ENCODE measurements around the gene MACIR.

The MACIR gene

GRCh38 chr5:103244398-103244797 lies 14.2 kb upstream of the MACIR start:
- in situ Hi-C loops (cut with MboI; ENCODE audit: low sequenced_read_pairs): loop anchor here (25.0 kb wide), 1 partner anchor 243 kb away; no protein-coding TSS in a partner anchor

DNA sequence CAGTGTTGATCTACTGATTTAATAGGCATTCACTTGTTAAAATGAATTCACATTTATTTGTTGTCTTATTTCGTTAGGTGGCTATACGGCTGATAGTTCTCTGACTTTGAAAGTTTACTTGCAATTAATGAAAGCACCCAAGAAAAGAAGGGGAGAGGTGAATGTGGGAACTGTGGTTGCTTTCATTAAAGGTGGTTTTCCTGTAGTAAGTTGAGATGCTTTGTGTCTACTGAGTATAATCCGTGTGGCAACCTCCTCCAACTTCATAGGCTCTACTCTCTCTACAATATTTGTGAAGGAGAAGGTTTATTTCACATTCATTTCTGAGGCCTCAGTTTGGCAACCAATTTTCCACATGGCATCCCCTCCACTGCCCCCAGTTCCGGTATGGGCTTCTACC lies 12.8 kb upstream of the MACIR start:
- in situ Hi-C loops (cut with MboI; ENCODE audit: low sequenced_read_pairs): loop anchor here (25.0 kb wide), 1 partner anchor 242 kb away; no protein-coding TSS in a partner anchor

DNA sequence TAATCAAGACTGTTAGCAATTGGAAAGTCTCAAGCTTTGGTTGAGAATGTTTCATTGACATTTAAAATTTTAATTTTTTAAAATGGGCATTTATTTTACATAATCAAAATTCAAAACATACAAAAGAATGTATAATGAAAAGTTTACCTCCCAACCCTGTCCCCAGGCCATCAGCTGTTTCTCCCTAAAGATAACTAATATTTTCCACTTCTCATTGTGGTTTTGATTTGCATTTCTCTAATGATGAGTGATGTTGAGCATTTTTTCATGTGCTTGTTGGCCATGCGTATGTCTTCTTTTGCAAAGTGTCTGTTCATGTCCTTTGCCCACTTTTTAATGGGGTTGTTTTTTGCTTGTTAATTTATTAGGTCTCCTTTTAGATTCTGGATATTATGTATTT lies 11.4 kb upstream of the MACIR start:
- in situ Hi-C loops (cut with MboI; ENCODE audit: low sequenced_read_pairs): loop anchor here (25.0 kb wide), 1 partner anchor 240 kb away; no protein-coding TSS in a partner anchor

DNA sequence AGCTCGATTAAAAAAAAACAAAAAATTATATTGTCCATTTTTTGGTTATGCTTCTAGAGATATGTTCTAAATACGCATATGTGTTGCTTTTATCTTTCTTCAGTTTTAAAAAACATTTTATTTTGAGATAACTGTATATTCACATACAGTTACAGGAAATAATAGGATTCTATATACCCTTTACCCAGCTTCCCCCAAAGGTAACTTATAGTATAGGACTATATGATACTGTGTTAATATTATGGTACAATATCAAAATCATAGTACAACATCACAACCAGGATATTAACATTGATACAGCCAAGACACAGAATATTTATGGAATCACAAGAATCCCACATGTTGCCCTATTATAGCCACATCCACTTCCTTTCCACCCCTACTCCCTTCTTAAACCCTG lies 9.5 kb upstream of the MACIR start:
- in situ Hi-C loops (cut with MboI; ENCODE audit: low sequenced_read_pairs): loop anchor here (25.0 kb wide), 1 partner anchor 238 kb away; no protein-coding TSS in a partner anchor

GRCh38 chr5:103254921-103255320 lies 3.6 kb upstream of the MACIR start:
- in situ Hi-C loops (cut with MboI; ENCODE audit: low sequenced_read_pairs): no loop called here

- in situ Hi-C loops (cut with MboI; ENCODE audit: low sequenced_read_pairs): no loop called here
These were observed 2.9 kb upstream of the MACIR start for GRCh38 chr5:103255691-103256090.

DNA sequence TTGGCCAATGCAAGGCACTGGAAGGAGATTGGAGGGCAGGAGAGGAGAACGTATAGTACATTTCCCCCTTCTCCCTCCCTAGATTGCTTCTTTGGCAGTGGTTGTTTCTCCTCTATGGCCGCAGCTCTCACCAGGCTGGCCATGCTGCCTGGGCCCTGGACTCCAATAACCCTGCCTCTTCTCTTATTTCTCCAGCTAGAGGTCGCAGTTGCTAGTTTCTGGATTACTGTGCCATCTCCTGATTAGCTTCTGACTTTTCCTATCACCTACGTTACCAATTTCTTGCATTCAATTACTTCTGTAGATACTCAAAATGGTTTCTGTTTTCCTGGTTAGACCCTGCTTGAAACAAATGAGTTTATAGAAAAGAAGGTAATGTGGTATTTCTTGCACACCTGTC lies 2.4 kb upstream of the MACIR start:
- in situ Hi-C loops (cut with MboI; ENCODE audit: low sequenced_read_pairs): no loop called here

DNA sequence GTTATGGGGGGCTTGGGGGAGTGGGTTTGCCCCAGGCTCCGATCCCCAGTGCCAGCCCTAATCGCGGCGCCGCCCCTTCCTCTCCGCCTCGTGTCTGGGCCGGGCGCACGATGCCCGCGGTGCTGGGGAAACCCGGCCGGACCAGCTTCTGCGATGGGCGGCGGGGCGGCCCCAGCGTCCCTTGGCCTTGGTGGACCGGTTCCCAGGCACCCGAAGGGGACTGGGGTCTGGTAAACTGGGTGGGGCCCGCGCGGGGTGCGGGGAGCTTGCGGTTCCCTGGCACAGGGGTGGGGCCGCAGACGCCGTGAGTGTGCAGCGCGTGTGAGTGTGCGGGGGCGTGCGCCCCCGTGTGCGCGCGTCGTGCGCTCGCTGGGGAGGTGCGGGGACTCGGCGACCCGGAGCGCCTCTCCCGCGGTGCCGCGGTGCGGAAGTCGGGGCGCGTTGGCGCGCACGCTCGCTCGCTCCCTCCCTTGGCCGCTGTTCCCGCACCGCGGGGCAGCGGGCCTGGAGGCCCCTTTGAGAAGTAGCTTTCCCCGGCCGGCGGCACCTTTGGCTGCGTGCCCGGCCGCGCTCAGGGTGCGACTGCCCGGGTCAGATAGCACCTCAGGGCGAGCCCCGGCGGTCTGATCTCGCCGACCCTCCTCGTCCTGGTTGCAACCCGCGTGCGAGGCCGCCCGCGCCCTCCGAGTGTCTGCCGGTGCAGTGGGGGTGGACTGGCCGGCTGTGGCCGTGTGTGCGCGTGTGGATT lies 568 bp downstream of the MACIR start:
- in situ Hi-C loops (cut with MboI; ENCODE audit: low sequenced_read_pairs): no loop called here

GRCh38 chr5:103259705-103260355 lies 1.3 kb downstream of the MACIR start:
- in situ Hi-C loops (cut with MboI; ENCODE audit: low sequenced_read_pairs): no loop called here

DNA sequence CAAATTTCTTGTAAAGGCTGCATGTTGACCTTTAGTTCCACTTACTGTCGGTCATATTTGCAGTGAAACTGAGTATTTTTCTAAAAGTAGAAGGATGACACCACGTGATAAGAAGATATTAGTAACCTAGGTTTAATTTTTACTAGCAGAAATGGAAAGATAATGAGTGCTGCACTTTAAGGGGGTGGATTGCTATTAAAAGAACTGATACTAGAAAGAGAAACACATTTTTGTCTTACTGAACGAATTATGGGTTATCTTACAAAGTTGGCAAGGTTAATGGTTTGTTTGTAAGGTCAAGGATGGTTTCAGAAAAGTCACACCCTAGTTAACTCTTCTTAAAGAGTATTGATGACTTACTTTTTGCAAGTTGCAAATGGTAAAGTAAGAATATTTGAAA lies 2.4 kb downstream of the MACIR start:
- in situ Hi-C loops (cut with MboI; ENCODE audit: low sequenced_read_pairs): no loop called here

GRCh38 chr5:103262422-103262871 lies 3.9 kb downstream of the MACIR start:
- in situ Hi-C loops (cut with MboI; ENCODE audit: low sequenced_read_pairs): no loop called here

DNA sequence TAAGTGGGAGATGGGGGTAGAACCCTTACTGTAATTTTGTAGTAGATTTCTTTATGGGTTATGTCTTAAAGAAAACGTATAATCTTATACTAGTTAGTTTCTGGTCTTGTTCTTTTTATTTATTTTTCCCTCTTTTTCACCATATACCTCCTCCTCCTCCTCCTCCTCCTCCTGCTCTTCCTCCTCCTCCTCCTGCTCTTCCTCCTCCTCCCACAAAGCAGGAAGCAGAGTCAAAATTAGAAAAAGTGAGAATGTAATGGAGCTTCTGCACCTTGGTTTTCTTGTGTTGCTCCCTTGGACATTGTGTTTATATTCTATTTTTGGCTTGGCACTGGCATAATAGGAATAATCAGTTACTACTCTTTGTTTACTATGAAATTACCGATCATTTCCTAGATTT lies 4.5 kb downstream of the MACIR start:
- in situ Hi-C loops (cut with MboI; ENCODE audit: low sequenced_read_pairs): no loop called here

GRCh38 chr5:103264508-103264907 lies 5.9 kb downstream of the MACIR start:
- in situ Hi-C loops (cut with MboI; ENCODE audit: low sequenced_read_pairs): no loop called here

DNA sequence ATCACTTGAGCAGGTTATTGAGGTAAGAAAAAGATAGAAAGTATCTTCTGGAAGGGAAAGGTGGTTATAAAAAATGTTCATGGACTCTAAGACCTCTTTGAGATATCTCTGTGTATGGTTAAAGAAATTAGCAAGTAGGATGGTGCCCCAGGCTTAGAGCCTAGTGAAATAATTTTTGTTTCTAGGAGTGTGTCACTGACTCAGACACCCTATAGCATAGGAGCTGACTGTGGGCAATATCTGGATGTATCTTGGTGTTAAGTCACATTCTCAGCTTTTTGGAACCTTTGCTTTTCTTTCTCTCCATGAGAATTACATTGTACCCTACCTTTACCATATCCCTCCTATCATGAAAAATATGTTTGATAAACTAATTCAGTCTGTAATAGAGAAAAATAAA lies 12.0 kb downstream of the MACIR start:
- in situ Hi-C loops (cut with MboI; ENCODE audit: low sequenced_read_pairs): no loop called here

DNA sequence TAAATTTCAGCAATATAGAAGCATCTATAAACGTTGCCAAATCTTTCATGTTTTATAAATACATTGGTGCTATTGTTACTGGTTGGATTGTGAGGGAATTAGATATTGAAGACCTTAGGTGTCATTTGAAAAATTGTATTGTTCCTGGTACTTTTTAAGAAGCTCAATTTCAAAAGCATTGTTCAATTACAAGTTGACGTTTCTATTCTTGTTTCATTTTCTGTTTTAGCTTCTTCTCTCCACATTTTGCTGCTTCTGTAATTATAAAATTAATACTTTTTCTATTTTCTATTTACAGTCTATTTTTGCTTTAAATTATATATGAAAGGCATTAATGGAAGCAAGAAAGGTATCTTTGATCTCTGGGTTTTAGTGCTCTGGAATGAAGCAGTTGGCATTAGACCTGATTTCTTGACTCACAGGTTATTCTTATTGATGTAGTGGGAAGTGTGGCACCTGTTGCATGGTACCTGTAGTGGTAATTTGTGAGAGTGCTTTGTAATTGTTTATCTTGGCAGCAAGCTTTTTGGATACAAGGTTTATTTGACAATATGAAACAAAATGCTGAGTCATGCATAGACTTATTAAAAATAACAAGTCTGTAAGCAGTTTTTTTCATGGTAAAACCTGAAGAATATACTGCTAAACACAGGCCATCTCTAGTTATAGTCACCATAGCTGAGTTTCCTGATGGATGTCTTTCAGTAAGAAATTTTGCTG lies 13.2 kb downstream of the MACIR start:
- in situ Hi-C loops (cut with MboI; ENCODE audit: low sequenced_read_pairs): no loop called here

DNA sequence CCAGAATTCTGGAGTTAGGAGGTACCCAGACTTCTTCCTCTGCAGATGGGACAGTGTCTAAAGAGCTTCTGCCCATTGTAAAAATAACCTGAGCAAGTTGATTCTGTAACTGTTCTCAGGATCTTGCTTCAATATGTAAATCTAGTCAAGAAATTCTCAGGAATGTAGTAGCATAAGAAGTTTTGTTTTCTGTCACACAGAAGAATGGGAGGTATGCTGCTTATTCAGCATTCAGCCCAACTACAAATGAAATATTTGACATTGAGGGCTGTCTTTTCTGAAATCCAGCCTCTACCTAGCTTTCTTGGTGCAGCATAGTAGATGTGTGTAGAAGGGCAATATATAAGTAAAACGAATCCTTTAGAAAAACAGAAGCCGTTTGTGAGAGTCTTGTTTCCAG lies 13.8 kb downstream of the MACIR start:
- in situ Hi-C loops (cut with MboI; ENCODE audit: low sequenced_read_pairs): no loop called here

GRCh38 chr5:103273952-103274351 lies 15.4 kb downstream of the MACIR start:
- in situ Hi-C loops (cut with MboI; ENCODE audit: low sequenced_read_pairs): no loop called here

DNA sequence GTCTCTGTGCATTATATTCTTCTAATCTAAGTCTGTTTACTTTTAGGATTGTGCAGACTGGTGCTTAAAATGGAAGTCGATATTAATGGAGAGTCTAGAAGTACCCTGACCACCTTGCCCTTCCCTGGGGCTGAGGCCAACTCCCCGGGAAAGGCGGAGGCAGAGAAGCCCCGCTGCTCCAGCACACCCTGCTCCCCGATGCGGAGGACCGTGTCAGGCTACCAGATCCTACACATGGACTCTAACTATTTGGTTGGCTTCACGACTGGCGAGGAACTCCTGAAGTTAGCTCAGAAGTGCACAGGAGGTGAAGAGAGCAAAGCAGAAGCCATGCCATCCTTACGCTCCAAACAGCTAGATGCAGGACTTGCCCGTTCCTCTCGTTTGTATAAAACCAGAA lies 17.3 kb downstream of the MACIR start:
- in situ Hi-C loops (cut with MboI; ENCODE audit: low sequenced_read_pairs): no loop called here

DNA sequence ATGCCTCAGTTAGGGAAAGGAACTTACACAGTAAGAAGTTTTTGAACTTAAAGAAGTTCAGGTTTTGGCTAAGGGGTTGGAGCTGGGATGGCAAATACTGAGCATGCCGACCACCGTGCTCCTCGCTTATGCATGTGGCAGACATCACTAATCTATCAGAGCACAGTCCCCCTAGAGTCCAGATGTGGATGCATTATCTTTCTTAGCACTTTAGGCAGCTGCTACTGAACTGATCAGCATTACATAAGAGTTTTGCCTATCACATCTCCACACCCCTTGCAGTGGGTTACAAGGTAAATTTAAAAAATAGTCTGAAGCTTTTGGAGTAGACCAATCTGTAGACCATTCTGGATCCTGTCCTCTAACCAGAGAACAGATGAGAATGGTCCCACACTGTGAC lies 22.4 kb downstream of the MACIR start:
- in situ Hi-C loops (cut with MboI; ENCODE audit: low sequenced_read_pairs): no loop called here

DNA sequence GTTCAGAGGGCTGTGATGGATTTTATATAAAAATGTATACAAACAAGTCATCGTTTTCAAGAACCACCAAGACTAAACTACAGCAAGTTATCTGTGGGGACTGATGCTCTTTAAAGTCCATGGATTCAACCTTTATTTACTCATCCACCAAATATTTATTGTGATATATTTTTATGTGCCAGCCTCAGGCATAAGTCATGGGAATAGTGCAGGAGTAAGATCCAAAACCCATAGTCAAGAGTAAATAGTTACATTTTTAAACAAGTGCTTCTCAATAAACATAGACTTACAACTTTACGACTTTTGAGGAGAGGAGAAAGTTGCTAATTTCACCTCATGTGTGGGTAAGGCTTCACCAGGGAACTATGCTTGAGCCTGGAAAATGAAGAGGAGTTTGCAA lies 24.6 kb downstream of the MACIR start:
- in situ Hi-C loops (cut with MboI; ENCODE audit: low sequenced_read_pairs): no loop called here

- in situ Hi-C loops (cut with MboI; ENCODE audit: low sequenced_read_pairs): no loop called here
These were observed 25.3 kb downstream of the MACIR start for GRCh38 chr5:103283869-103284268.

DNA sequence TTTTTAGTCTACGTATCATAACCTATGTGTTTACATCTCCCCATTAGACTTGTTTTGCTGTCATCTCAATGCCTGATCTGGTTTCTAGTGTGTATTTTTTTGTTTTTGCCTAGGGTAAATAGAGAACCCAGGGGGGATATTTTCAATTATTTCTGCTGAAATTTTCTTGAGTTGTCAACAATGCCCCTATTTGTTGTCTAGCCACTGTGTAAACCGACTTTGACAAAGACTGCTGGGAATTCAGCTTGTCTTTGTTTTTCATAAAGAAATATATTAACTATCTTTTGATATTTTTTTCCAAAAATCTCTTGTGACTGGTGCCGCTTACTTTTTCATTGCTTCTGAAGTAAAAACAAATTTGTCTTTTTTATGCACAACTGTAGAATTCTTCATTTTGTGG lies 28.1 kb downstream of the MACIR start:
- in situ Hi-C loops (cut with MboI; ENCODE audit: low sequenced_read_pairs): no loop called here
